Measurements from ENCODE around the gene NMNAT2. TPM values are rescaled to one million over a fixed set of nuclear protein-coding genes. Genes with fewer than 3 reads are reported as not detected.

The NMNAT2 gene
- total and polyA plus RNA-seq, 4 donors = 0.10 to 1.1 (median 0.94) TPM

GRCh38 chr1:183281039-183281438 lies 137.1 kb downstream of the NMNAT2 start:
- no peaks in the 10 kb centered on the region for H3K27me3 ChIP-seq (ENCODE audit: control insufficient read depth in 3 of 3, insufficient read depth in 3 of 3, low read length in 2 of 3)
- peak overlapping the region in 1 of 2 donors; percentile 22 for H3K27ac ChIP-seq (ENCODE audit: low read depth in 1 of 2, low read length in 1 of 2)
- no peak overlapping the region for H3K9ac ChIP-seq (ENCODE audit: insufficient read depth in 1 of 2, low read length in 2 of 2)
- WGBS, 2 donors = 89 to 91% methylated on average over 2 of the region's 2 CpGs
- no peak overlapping the region for H3K4me3 ChIP-seq
- H3K36me3 ChIP-seq (ENCODE audit: control insufficient read depth in 4 of 4, insufficient read depth in 4 of 4, low read length in 4 of 4) = no peaks in the 10 kb centered on the region
- peak in 1 of 3 donors; percentile 29 for DNase-seq
- no peaks in the 10 kb centered on the region for H3K9me3 ChIP-seq (ENCODE audit: control insufficient read depth in 4 of 4, insufficient read depth in 3 of 4, low read length in 3 of 4)
- ATAC-seq (ENCODE audit: insufficient read depth, low FRiP score) = no peak
- TF ChIP-seq CTCF (IDR thresholded peaks at IDR 0.05; ENCODE audit: control extremely low read depth, extremely low read depth) = no peak
- peaks cover 0 to 30% (median 0%) of the 10 kb centered on the region in 5 donors for H3K4me1 ChIP-seq (ENCODE audit: control insufficient read depth in 5 of 5, insufficient read depth in 5 of 5, low read length in 5 of 5)

DNA sequence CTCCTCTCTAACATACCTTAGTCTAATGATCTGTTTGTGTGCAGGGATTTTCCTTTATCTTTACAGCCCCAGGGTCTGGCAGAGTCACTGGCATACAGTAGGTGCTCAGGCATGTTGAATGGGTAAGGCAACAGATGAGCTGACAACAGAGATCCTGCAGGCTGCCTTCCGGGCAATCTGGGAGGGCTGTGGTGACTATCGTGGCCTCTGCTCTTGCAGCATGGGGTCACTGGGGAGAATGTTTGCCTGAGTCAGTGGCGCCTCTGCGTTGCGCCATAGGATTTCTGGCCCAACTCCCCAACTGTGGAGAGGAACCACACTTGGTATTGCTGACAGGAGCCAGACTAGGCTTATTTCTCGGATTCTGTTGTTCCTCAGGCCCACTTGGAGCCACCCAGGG lies 138.3 kb downstream of the NMNAT2 start:
- 43 to 64% methylated on average over 6 of the region's 6 CpGs for WGBS, 2 donors
- H3K36me3 ChIP-seq (ENCODE audit: control insufficient read depth in 4 of 4, insufficient read depth in 4 of 4, low read length in 4 of 4) = no peaks in the 10 kb centered on the region
- no peak overlapping the region for H3K9ac ChIP-seq (ENCODE audit: insufficient read depth in 1 of 2, low read length in 2 of 2)
- H3K4me1 ChIP-seq (ENCODE audit: control insufficient read depth in 5 of 5, insufficient read depth in 5 of 5, low read length in 5 of 5) = peaks cover 0 to 30% (median 0%) of the 10 kb centered on the region in 5 donors
- H3K9me3 ChIP-seq (ENCODE audit: control insufficient read depth in 4 of 4, insufficient read depth in 3 of 4, low read length in 3 of 4) = no peaks in the 10 kb centered on the region
- H3K27ac ChIP-seq (ENCODE audit: low read depth in 1 of 2, low read length in 1 of 2) = peak overlapping the region in 1 of 2 donors; percentile 89
- H3K27me3 ChIP-seq (ENCODE audit: control insufficient read depth in 3 of 3, insufficient read depth in 3 of 3, low read length in 2 of 3) = no peaks in the 10 kb centered on the region
- ATAC-seq (ENCODE audit: insufficient read depth, low FRiP score) = peak; percentile 49
- no peak overlapping the region for H3K4me3 ChIP-seq
- DNase-seq = peak; percentile 47 to 77 (median 60)
- TF ChIP-seq CTCF (IDR thresholded peaks at IDR 0.05; ENCODE audit: control extremely low read depth, extremely low read depth) = no peak

GRCh38 chr1:183278739-183279591 lies 139.2 kb downstream of the NMNAT2 start:
- DNase-seq = peak in 2 of 3 donors; percentile 24 to 43
- Histone ChIP-seq H3K9me3 (ENCODE audit: control insufficient read depth in 4 of 4, insufficient read depth in 3 of 4, low read length in 3 of 4) (no peaks in the 10 kb centered on the region), H3K36me3 (ENCODE audit: control insufficient read depth in 4 of 4, insufficient read depth in 4 of 4, low read length in 4 of 4) (no peaks in the 10 kb centered on the region), H3K9ac (ENCODE audit: insufficient read depth in 1 of 2, low read length in 2 of 2) (no peak overlapping the region), H3K4me1 (ENCODE audit: control insufficient read depth in 5 of 5, insufficient read depth in 5 of 5, low read length in 5 of 5) (peaks cover 0 to 30% (median 0%) of the 10 kb centered on the region in 5 donors), H3K4me3 (no peak overlapping the region), H3K27ac (ENCODE audit: low read depth in 1 of 2, low read length in 1 of 2) (peak overlapping the region in 1 of 2 donors; percentile 89), H3K27me3 (ENCODE audit: control insufficient read depth in 3 of 3, insufficient read depth in 3 of 3, low read length in 2 of 3) (no peaks in the 10 kb centered on the region)
- 73 to 76% methylated on average over 12 of the region's 12 CpGs for whole genome bisulfite sequencing, 2 donors
- ATAC-seq (ENCODE audit: insufficient read depth, low FRiP score) = no peak
- no peak for TF ChIP-seq CTCF (IDR thresholded peaks at IDR 0.05; ENCODE audit: control extremely low read depth, extremely low read depth)

Measured in lung (tissue), 12 donors.